GM19438 (cell line): ENCODE data around the gene YPEL2.
"Not testable (repeated sequence)": the region's sequence is repeated elsewhere in the genome, so short reads cannot be mapped to it uniquely, and the experiment has no call there.

Experiments
- ATAC-seq: cut with Tn5 transposase; IDR thresholded peaks from one replicate; pipeline ENCODE4 v1.9.1; 2021; ENCODE audit warnings: low read depth; ENCODE audit not compliant: unreplicated experiment

Gene YPEL2

DNA sequence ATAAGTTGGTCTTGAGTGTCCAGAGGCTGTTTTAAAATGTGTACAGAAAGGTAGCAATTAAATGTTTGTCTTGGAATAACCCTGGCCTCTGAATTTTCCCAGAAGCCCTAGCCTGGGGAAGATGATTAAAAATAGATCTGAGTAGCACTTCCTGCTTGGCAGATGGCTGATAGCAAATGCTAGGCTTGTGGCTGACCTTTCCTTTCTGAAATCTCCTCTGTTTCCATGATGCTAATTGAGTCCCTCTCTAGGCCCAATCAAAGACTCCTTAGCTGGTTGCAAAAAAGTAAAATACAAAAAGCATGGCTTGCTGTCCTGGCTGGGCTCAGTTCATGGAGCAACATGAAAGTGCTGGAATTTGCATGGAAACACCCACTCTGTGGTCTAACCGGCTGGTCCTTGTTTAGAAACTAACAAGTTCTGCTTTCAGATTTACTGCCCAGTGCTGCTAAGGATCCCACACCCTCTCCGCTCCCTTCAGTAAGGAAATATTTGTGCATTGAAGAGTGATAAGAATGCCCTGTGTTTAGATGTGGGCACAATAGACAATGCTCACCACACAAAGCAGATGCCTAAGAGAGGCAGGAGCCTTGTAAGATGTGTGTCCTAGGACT, 40.8 kb downstream of the YPEL2 start:
- peak; percentile 54 for ATAC-seq

- no peak for ATAC-seq
These were observed 42.5 kb downstream of the YPEL2 start for GRCh38 chr17:59373882-59374495.

GRCh38 chr17:59374612-59375011, 43.2 kb downstream of the YPEL2 start:
- ATAC-seq: no peak

GRCh38 chr17:59375857-59376256, 44.4 kb downstream of the YPEL2 start:
- no peak for ATAC-seq

DNA sequence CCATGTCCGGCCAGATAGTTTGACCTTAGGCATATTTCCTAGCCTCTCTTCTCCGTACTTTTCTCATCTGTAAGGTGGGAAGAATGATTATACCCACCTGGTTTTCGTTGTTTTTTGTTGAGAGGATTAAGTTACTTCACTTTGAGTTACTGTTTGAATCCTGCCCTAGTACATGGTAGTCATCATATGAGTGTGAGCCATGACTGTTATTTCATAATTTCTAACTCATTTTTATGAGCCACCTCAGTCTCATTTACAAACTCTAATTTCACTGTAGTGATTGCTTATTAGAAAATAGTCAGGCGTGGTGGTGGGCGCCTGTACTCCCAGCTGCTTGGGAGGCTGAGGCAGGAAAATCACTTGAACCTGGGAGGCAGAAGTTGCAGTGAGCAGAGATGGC, 45.1 kb downstream of the YPEL2 start:
- no peak for ATAC-seq

DNA sequence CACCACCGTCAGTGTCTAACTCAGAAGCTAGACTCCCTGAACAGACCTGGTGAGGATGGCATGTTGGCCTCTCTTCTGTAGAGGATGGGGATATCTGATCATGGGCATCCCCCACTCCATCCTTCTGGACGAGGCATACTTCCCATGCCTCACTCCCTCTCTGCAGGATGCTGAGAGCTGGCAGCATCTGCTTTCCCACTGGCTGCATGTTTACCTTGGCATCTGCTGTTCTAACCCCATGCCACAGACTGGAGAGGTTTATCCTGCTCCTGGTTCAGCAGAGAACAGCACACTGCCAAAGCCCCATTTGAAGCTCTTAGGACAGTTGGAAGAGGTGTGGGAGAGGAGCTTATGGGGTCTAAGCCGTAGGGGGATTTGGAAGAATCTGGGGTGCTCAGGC, 46.0 kb downstream of the YPEL2 start:
- no peak for ATAC-seq

GRCh38 chr17:59378675-59379074, 47.2 kb downstream of the YPEL2 start:
- ATAC-seq: no peak

- ATAC-seq: no peak
These were observed 49.0 kb downstream of the YPEL2 start for GRCh38 chr17:59380474-59380873.

DNA sequence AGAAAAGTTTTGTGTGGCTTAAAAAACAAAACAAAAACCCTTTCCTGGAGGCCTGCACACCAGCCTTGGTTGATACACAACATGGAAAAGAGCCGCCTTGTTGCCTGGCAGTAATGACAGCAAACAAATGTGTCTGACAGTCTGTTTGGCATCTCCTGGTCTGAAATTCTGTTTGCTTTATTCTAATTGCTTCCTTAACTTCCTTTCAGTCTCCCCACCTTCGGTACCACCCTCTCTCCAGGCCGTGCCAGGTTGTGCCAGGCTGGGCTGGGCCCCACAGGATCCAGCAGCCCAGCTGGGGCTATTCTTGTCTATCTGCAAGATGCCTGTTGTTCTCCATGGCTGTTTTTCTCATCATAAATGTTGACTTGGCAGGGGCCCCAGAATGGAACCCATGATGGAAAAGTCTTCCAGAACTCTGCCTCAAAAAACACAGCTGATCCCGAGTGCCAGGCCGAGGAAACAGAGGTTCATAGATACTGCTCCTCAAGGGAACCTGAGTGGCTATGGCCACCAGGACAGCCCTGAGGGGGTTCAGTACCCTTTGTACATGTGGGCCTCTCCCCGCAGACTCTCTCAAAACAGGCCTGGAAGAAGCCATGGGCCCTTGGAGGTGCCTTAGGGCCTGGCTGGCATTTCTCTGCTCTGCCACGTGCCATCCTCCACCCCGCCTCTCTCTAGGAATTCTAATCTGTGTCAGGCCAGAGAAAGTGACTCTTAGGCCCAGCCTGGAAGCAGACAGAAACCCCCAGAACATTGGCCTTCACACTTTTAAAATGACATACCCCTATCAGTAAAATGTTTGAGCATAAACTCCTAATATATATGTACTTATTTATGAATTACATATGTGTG, 50.5 kb downstream of the YPEL2 start:
- ATAC-seq: no peak

- ATAC-seq: no peak
These were observed 52.4 kb downstream of the YPEL2 start for GRCh38 chr17:59383893-59384292.

DNA sequence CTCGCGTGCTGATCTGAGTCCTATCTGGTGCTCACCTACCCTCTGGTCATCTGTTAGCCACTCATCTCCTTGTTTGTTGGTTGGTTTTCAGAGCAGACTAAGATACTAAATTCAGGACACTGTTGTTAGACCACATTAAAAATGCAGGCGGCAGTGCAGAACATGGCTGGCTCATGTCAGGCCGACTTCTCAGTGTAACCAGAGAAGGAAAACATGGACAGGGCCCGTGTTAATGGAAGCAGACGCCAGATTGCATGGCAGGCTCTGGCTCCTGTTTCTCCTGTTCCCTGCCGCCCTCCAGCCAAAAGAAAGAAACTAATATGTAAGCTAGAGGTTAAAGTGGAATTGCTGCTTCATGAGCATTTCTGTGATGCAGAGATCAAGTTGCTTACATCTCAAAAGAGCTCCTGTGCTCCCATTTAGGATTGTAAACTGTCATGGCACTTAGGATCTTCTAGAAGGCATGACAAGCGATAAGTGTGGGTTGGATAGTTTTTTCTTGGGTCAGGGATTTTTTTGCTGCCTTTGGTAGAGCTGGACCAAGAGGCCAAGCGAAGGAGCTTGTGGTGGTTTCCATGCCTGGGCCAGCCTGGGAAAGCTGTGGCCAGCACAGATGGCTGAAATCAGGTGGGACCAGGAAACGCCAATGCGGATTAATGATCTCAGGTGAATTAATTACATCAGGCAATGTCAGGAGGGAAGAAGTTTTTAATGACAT, 56.1 kb downstream of the YPEL2 start:
- ATAC-seq: no peak

DNA sequence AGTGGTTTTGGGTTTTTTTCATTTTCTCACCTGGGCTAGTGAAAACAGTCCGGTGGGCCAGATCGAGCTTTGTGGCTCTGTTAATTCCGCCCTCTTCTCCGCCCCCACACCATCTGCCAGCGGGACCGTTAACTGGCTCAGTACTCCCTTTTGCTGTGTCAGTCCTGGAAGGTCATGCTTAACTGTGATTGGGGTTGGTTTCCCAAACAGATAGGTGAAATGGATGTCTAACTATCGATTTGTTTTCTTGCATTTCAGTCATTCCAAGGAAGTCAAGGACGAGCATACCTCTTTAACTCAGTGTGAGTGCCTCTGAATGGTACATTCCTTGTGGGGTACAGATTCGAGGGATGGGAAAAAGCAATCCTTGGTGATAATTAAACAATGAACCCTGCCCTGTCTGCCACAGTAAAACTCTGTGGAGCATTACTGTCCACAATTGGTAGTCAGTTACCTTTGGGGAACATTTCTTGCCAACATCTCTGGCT, 56.7 kb downstream of the YPEL2 start:
- ATAC-seq: no peak

DNA sequence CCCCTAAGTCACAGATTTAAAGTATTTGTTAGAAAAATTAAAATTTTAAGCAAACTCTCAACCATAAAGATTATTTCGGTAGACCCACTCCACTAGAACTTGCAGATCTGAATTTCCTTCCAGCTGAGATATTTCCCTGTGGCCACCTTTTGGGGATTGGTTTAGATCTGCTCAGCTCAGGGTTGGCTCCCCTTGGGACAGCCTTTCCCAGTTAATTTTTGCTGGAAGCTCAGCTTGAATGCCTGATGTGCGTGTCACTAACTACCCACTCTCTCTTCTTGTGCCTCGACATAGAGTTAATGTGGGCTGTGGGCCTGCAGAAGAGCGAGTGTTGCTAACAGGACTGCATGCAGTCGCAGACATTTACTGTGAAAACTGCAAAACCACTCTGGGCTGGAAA, 57.6 kb downstream of the YPEL2 start:
- ATAC-seq: no peak

GRCh38 chr17:59391021-59391420, 59.6 kb downstream of the YPEL2 start:
- ATAC-seq: no peak

GRCh38 chr17:59392973-59393679, 61.7 kb downstream of the YPEL2 start:
- no peak for ATAC-seq

DNA sequence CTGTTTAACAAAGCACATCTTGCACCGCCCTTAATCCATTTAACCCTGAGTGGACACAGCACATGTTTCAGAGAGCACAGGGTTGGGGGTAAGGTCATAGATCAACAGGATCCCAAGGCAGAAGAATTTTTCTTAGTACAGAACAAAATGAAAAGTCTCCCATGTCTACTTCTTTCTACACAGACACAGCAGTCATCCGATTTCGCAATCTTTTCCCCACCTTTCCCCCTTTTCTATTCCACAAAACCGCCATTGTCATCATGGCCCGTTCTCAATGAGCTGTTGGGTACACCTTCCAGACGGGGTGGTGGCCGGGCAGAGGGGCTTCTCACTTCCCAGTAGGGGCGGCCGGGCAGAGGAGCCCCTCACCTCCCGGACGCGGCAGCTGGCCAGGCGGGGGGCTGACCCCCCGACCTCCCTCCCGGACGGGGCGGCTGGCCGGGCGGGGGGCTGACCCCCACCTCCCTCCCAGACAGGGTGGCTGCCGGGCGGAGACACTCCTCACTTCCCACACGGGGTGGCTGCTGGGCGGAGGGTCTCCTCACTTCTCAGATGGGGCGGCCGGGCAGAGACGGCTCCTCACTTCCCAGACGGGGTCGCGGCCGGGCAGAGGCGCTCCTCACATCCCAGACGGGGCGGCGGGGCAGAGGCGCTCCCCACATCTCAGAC, 62.4 kb downstream of the YPEL2 start:
- not testable (repeated sequence) for ATAC-seq

DNA sequence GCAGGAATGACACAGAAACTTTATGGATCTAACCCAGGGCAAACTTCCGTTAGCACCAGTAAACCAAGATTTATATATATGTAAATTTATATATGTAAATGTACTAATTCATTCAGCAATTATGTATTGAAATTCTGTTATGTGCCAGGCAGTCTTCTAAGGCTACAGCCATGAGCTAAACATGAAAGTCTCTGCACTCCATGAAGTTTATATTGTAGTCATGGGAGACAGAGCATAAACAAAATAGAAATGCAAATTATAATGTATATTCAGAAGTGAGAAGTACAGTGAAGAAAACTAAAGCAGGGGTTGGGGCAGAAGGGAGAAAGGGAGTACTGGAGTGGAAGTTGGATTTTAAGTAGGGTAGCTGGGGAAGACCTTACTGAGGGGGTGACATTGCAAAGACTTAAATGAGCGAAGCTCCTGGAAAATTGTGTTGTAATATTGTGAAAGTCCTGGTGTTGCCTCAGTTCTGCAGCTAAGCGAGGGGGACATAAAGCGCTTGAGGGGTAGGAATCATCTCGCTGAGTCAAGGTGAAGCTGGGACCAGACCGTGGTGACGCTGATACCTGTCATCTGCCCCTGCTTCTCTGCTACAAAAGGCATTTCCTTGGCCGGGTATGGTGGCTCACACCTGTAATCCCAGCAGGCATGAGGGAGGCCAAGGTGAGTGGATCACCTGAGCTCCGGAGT, 64.8 kb downstream of the YPEL2 start:
- ATAC-seq: no peak

GRCh38 chr17:59397316-59398073, 66.0 kb downstream of the YPEL2 start:
- no peak for ATAC-seq
